Measurements from ENCODE around the gene PRRT1. TPM values are rescaled to one million over a fixed set of nuclear protein-coding genes. Genes with fewer than 3 reads are reported as not detected.

The PRRT1 gene
- total and polyA plus RNA-seq, 8 donors = 0.18 to 6.0 (median 1.4) TPM; not detected in 2

GRCh38 chr6:32175711-32176475, 24.2 kb upstream of the PRRT1 start, which contains the start of gene AGPAT1:
Gene AGPAT1 (minus strand): TSS chr6:32176084. CDS start chr6:32171496, 4,588 bp downstream.
- peak within 1 kb of the TSS; percentile 91 to 100 (median 92) for H3K27ac ChIP-seq
- peaks cover 47 to 74% (median 59%) of the 10 kb centered on the region in 4 donors for H3K4me1 ChIP-seq
- 0 to 1% (median 0%) methylated on average over 24 to 27 of the region's 27 CpGs for WGBS, 5 donors
- peak within 1 kb of the TSS; percentile 86 to 98 (median 88) for H3K4me3 ChIP-seq
- H3K27me3 ChIP-seq = no peaks in the 10 kb centered on the region
- TF ChIP-seq POLR2AphosphoS5 (IDR thresholded peaks at IDR 0.05) (peak; percentile 46 to 76 (median 47)), POLR2A (IDR thresholded peaks at IDR 0.05) (peak in 1 of 4 donors; percentile 27), CTCF (IDR thresholded peaks at IDR 0.05) (no peak)
- DNase-seq = peak; percentile 98 to 99
- intact Hi-C loops (cut with DNase I; ENCODE audit: low total_unique reads) = no loop called here
- no peaks in the 10 kb centered on the region for H3K9me3 ChIP-seq
- H3K36me3 ChIP-seq = peaks cover 15 to 18% (median 17%) of the 10 kb centered on the region in 4 donors

- DNase-seq = no peak
- intact Hi-C loops (cut with DNase I; ENCODE audit: low total_unique reads) = no loop called here
- TF ChIP-seq POLR2A (IDR thresholded peaks at IDR 0.05) (no peak), POLR2AphosphoS5 (IDR thresholded peaks at IDR 0.05) (no peak), CTCF (IDR thresholded peaks at IDR 0.05) (no peak), EP300 (IDR thresholded peaks at IDR 0.05) (no peak)
- no peaks in the 10 kb centered on the region for H3K27me3 ChIP-seq
- peak overlapping the region; percentile 91 to 100 (median 92) for H3K27ac ChIP-seq
- H3K4me1 ChIP-seq = peaks cover 47 to 71% (median 56%) of the 10 kb centered on the region in 4 donors
- WGBS, 5 donors = 5 to 19% (median 12%) methylated on average over 2 of the region's 2 CpGs
- no peaks in the 10 kb centered on the region for H3K9me3 ChIP-seq
- peak overlapping the region; percentile 86 to 98 (median 88) for H3K4me3 ChIP-seq
- peaks cover 16 to 18% (median 17%) of the 10 kb centered on the region in 4 donors for H3K36me3 ChIP-seq
Observed at GRCh38 chr6:32175322-32175710, 23.6 kb upstream of the PRRT1 start.

GRCh38 chr6:32174416-32174815, 22.7 kb upstream of the PRRT1 start:
- H3K4me1 ChIP-seq = peaks cover 47 to 71% (median 55%) of the 10 kb centered on the region in 4 donors
- peak overlapping the region in 1 of 5 donors; percentile 100 for H3K27ac ChIP-seq
- H3K36me3 ChIP-seq = peaks cover 18 to 20% (median 19%) of the 10 kb centered on the region in 4 donors
- no peak for DNase-seq
- no peaks in the 10 kb centered on the region for H3K27me3 ChIP-seq
- WGBS, 5 donors = 76 to 94% (median 86%) methylated on average over 1 of the region's 1 CpG
- intact Hi-C loops (cut with DNase I; ENCODE audit: low total_unique reads) = no loop called here
- no peaks in the 10 kb centered on the region for H3K9me3 ChIP-seq
- H3K4me3 ChIP-seq = no peak overlapping the region
- TF ChIP-seq CTCF (IDR thresholded peaks at IDR 0.05) (no peak), POLR2AphosphoS5 (IDR thresholded peaks at IDR 0.05) (no peak), POLR2A (IDR thresholded peaks at IDR 0.05) (no peak), EP300 (IDR thresholded peaks at IDR 0.05) (no peak)

GRCh38 chr6:32173051-32173727, 21.4 kb upstream of the PRRT1 start:
- Histone ChIP-seq H3K4me3 (no peak overlapping the region), H3K27me3 (no peaks in the 10 kb centered on the region), H3K27ac (peak overlapping the region in 3 of 5 donors; percentile 11 to 19 (median 15)), H3K4me1 (peaks cover 52 to 73% (median 60%) of the 10 kb centered on the region in 4 donors), H3K36me3 (peaks cover 29 to 32% (median 30%) of the 10 kb centered on the region in 4 donors), H3K9me3 (no peaks in the 10 kb centered on the region)
- intact Hi-C loops (cut with DNase I; ENCODE audit: low total_unique reads) = no loop called here
- TF ChIP-seq CTCF (IDR thresholded peaks at IDR 0.05) (no peak), POLR2A (IDR thresholded peaks at IDR 0.05) (no peak), EP300 (IDR thresholded peaks at IDR 0.05) (no peak), POLR2AphosphoS5 (IDR thresholded peaks at IDR 0.05) (no peak)
- 72 to 79% (median 75%) methylated on average over 4 of the region's 4 CpGs for WGBS, 5 donors
- no peak for DNase-seq

Data from stomach (tissue), 9 donors.